ENCODE measurements around the gene EHD1. TPM values are rescaled to one million over a fixed set of nuclear protein-coding genes. Genes with fewer than 3 reads are reported as not detected.

EHD1 gene
- total RNA-seq, 1 experiment from 2014 or later = 340 TPM

- no TSS peak for BruUV-seq (replicated peaks)
- H3K9me2 ChIP-seq (replicated peaks; ENCODE audit: low read length) = no peaks in the 10 kb centered on the region
- peaks cover 65% of the 10 kb centered on the region for H3K4me1 ChIP-seq (ENCODE audit: insufficient read depth, low read length)
- H3K27me3 ChIP-seq (ENCODE audit: low read length) = no peaks in the 10 kb centered on the region
- peaks cover 11% of the 10 kb centered on the region for H3F3A ChIP-seq (ENCODE audit: low read length, unreplicated experiment)
- 0 out of 2 replicates have a peak overlapping the region, but pooled peaks have one; percentile 6 for H3K4me2 ChIP-seq (ENCODE audit: low read length)
- TF ChIP-seq CTCF (conservative IDR thresholded peaks at IDR 0.05; ENCODE audit: low read depth, low read length) = no peak
- no peak for TF ChIP-seq EZH2 (IDR thresholded peaks at IDR 0.05; ENCODE audit: low read length, unreplicated experiment)
- no peak overlapping the region for H2AFZ ChIP-seq (ENCODE audit: low read length)
- peak overlapping the region; percentile 37 for H3K27ac ChIP-seq (ENCODE audit: low read length)
- CTCF ChIA-PET = interaction anchor here (0.5 kb wide), 1 partner anchor 58 kb away, joined by 5 read pairs; no protein-coding TSS in a partner anchor
- no peak overlapping the region for H3K4me3 ChIP-seq (ENCODE audit: low read length)
- peaks cover 17% of the 10 kb centered on the region for H3K36me3 ChIP-seq (ENCODE audit: low read depth, low read length)
- H3K79me2 ChIP-seq (ENCODE audit: low read length) = peaks cover 91% of the 10 kb centered on the region
- ATAC-seq (no peak), DNase-seq (no peak)
- intact Hi-C loops (cut with micrococcal nuclease) = no loop called here
- H3K9ac ChIP-seq (ENCODE audit: low read length) = peak overlapping the region; percentile 1; the same call in 1 of the 2 replicates
- peaks cover 34% of the 10 kb centered on the region; the same call in 1 of the 2 replicates for H4K20me1 ChIP-seq (ENCODE audit: low read length)
- no peaks in the 10 kb centered on the region for H3K9me3 ChIP-seq (ENCODE audit: low read length)
- POLR2A ChIA-PET (ENCODE audit: unreplicated experiment) = no interaction called here
Measured at GRCh38 chr11:64864473-64865285, 13.7 kb downstream of the EHD1 start.

- H3K9me3 ChIP-seq (ENCODE audit: low read length) = no peaks in the 10 kb centered on the region
- POLR2A ChIA-PET (ENCODE audit: unreplicated experiment) = no interaction called here
- H3K4me3 ChIP-seq (ENCODE audit: low read length) = no peak overlapping the region
- peaks cover 94% of the 10 kb centered on the region for H3K79me2 ChIP-seq (ENCODE audit: low read length)
- H3K4me2 ChIP-seq (ENCODE audit: low read length) = no peak overlapping the region
- H3F3A ChIP-seq (ENCODE audit: low read length, unreplicated experiment) = peaks cover 7% of the 10 kb centered on the region
- DNase-seq = no peak
- no peak overlapping the region for H3K9ac ChIP-seq (ENCODE audit: low read length)
- H3K27ac ChIP-seq (ENCODE audit: low read length) = no peak overlapping the region
- peaks cover 22% of the 10 kb centered on the region for H3K36me3 ChIP-seq (ENCODE audit: low read depth, low read length)
- H4K20me1 ChIP-seq (ENCODE audit: low read length) = peaks cover 32% of the 10 kb centered on the region; the same call in 1 of the 2 replicates
- H3K4me1 ChIP-seq (ENCODE audit: insufficient read depth, low read length) = peaks cover 59% of the 10 kb centered on the region
- intact Hi-C loops (cut with micrococcal nuclease) = no loop called here
- no peaks in the 10 kb centered on the region for H3K27me3 ChIP-seq (ENCODE audit: low read length)
- TF ChIP-seq CTCF (conservative IDR thresholded peaks at IDR 0.05; ENCODE audit: low read depth, low read length) = no peak
- TF ChIP-seq EZH2phosphoT487 (IDR thresholded peaks at IDR 0.05; ENCODE audit: borderline replicate concordance, low read length) = no peak
- no peak for TF ChIP-seq EZH2 (IDR thresholded peaks at IDR 0.05; ENCODE audit: low read length, unreplicated experiment)
- CTCF ChIA-PET = no interaction called here
- no peak overlapping the region for H2AFZ ChIP-seq (ENCODE audit: low read length)
- no peak for ATAC-seq
- no TSS peak for BruUV-seq (replicated peaks)
- H3K9me2 ChIP-seq (replicated peaks; ENCODE audit: low read length) = no peaks in the 10 kb centered on the region
Measured at GRCh38 chr11:64864135-64864472, 14.3 kb downstream of the EHD1 start.

- Histone ChIP-seq H3K27me3 (ENCODE audit: low read length) (no peaks in the 10 kb centered on the region), H3K36me3 (ENCODE audit: low read depth, low read length) (peaks cover 27% of the 10 kb centered on the region), H3K79me2 (ENCODE audit: low read length) (peaks cover 96% of the 10 kb centered on the region), H2AFZ (ENCODE audit: low read length) (no peak overlapping the region), H3K9me2 (replicated peaks; ENCODE audit: low read length) (no peaks in the 10 kb centered on the region), H3K27ac (ENCODE audit: low read length) (no peak overlapping the region), H3K4me3 (ENCODE audit: low read length) (no peak overlapping the region), H3K9ac (ENCODE audit: low read length) (no peak overlapping the region), H3K4me1 (ENCODE audit: insufficient read depth, low read length) (peaks cover 59% of the 10 kb centered on the region), H3K4me2 (ENCODE audit: low read length) (no peak overlapping the region), H3K9me3 (ENCODE audit: low read length) (no peaks in the 10 kb centered on the region), H4K20me1 (ENCODE audit: low read length) (peaks cover 32% of the 10 kb centered on the region; the same call in 1 of the 2 replicates), H3F3A (ENCODE audit: low read length, unreplicated experiment) (peaks cover 4% of the 10 kb centered on the region)
- no TSS peak for BruUV-seq (replicated peaks)
- CTCF ChIA-PET = no interaction called here
- ATAC-seq (no peak), DNase-seq (no peak)
- POLR2A ChIA-PET (ENCODE audit: unreplicated experiment) = no interaction called here
- no peak for TF ChIP-seq EZH2 (IDR thresholded peaks at IDR 0.05; ENCODE audit: low read length, unreplicated experiment)
- no peak for TF ChIP-seq EZH2phosphoT487 (IDR thresholded peaks at IDR 0.05; ENCODE audit: borderline replicate concordance, low read length)
- no peak for TF ChIP-seq CTCF (conservative IDR thresholded peaks at IDR 0.05; ENCODE audit: low read depth, low read length)
- intact Hi-C loops (cut with micrococcal nuclease) = no loop called here
Measured at GRCh38 chr11:64863391-64864060, 14.9 kb downstream of the EHD1 start.
